Keratinocyte (primary cell): ENCODE data around the gene MOV10L1.

Experiments
- EZH2 ChIP-seq: IDR thresholded peaks from one replicate; pipeline ENCODE4 v1.6.1; 2012; ENCODE audit warnings: inconsistent platforms, mild to moderate bottlenecking, low read length, moderate library complexity
- TF ChIP-seq, protein P1 (sequence below), 3 experiments: IDR thresholded peaks in 1 of 3; conservative IDR thresholded peaks in 1 of 3; optimal IDR thresholded peaks in 1 of 3; 2 replicates in 2 of 3; 3 replicates in 1 of 3; pipeline versions ENCODE3 to v1.5.1; 2011; ENCODE audit warnings: low read length in 3 of 3, mild to moderate bottlenecking in 3 of 3, moderate library complexity in 2 of 3, control low read depth in 1 of 3, inconsistent platforms in 1 of 3; ENCODE audit not compliant: insufficient read depth in 2 of 3; ENCODE audit errors: extremely low read depth in 1 of 3

DNA sequence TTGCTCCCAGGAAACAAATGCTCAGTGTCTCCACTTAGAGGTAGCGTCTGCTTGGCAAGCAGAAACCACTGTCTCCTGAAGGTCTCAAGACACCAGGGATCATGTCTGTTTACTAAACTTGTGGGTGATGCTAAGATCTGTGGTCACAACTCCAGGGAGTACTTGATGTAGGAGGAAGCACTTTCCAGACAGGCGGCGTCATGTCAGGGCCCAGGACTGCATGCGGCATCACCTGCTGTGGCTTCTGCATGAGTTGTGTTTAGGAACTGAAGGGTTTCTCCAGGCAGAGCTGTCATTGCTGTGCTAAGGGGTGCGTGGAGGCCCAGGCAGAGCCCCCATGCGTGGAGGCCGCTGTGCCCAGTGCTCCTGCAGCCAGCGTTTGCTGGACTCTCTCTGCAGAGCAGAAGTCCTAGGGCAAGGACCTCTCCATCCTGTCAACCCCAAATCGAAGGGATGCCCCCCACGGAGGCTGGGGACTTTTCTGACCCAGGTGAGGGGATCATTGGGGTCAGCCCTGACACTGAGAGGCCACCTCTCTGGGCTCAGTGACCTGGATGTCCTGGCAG, 72.7 kb downstream of the MOV10L1 start:
- TF ChIP-seq, protein P1, sequence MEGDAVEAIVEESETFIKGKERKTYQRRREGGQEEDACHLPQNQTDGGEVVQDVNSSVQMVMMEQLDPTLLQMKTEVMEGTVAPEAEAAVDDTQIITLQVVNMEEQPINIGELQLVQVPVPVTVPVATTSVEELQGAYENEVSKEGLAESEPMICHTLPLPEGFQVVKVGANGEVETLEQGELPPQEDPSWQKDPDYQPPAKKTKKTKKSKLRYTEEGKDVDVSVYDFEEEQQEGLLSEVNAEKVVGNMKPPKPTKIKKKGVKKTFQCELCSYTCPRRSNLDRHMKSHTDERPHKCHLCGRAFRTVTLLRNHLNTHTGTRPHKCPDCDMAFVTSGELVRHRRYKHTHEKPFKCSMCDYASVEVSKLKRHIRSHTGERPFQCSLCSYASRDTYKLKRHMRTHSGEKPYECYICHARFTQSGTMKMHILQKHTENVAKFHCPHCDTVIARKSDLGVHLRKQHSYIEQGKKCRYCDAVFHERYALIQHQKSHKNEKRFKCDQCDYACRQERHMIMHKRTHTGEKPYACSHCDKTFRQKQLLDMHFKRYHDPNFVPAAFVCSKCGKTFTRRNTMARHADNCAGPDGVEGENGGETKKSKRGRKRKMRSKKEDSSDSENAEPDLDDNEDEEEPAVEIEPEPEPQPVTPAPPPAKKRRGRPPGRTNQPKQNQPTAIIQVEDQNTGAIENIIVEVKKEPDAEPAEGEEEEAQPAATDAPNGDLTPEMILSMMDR (optimal IDR thresholded peaks at IDR 0.05 in 1 of 3, IDR thresholded peaks at IDR 0.05 in 1 of 3, conservative IDR thresholded peaks at IDR 0.05 in 1 of 3; ENCODE audit: extremely low read depth in 1 of 3, insufficient read depth in 2 of 3, low read length in 3 of 3) = no peak
- no peak for TF ChIP-seq EZH2
